ENCODE measurements around the gene RNF43. TPM values are rescaled to one million over a fixed set of nuclear protein-coding genes. Genes with fewer than 3 reads are reported as not detected.

Gene RNF43
- total RNA-seq, 4 donors from 2014 or later = 31.9 to 84.2 (median 38.2) TPM

GRCh38 chr17:58412961-58413586, 4.3 kb downstream of the RNF43 start:
- intact Hi-C loops (cut with DNase I; ENCODE audit: low total_unique reads) (no loop called here), in situ Hi-C loops (cut with MboI; ENCODE audit: low pct_ligation_motif_present in 1 of 4, low pct_unique_long_range_greater_than_20kb in 1 of 4, low sequenced_read_pairs in 3 of 4) (loop anchor here in 2 of 4 donors (10.0 kb wide), 3 partner anchors 48 to 98 kb away; partner anchors contain the start of gene SUPT4H1 (in 1 of the 2))
- DNase-seq = no peak
- peak overlapping the region in 3 of 4 donors; percentile 32 to 53 (median 39) for H3K4me3 ChIP-seq
- no peaks in the 10 kb centered on the region for H3K36me3 ChIP-seq
- H3K4me1 ChIP-seq = peaks cover 0 to 39% (median 12%) of the 10 kb centered on the region in 4 donors
- WGBS, 2 donors (ENCODE audit: low coverage in 1 of 2) = 39 to 47% methylated on average over 3 of the region's 3 CpGs
- TF ChIP-seq, protein P1, sequence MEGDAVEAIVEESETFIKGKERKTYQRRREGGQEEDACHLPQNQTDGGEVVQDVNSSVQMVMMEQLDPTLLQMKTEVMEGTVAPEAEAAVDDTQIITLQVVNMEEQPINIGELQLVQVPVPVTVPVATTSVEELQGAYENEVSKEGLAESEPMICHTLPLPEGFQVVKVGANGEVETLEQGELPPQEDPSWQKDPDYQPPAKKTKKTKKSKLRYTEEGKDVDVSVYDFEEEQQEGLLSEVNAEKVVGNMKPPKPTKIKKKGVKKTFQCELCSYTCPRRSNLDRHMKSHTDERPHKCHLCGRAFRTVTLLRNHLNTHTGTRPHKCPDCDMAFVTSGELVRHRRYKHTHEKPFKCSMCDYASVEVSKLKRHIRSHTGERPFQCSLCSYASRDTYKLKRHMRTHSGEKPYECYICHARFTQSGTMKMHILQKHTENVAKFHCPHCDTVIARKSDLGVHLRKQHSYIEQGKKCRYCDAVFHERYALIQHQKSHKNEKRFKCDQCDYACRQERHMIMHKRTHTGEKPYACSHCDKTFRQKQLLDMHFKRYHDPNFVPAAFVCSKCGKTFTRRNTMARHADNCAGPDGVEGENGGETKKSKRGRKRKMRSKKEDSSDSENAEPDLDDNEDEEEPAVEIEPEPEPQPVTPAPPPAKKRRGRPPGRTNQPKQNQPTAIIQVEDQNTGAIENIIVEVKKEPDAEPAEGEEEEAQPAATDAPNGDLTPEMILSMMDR (IDR thresholded peaks at IDR 0.05) = no peak
- TF ChIP-seq EP300 (IDR thresholded peaks at IDR 0.05; ENCODE audit: low read depth) = no peak
- TF ChIP-seq POLR2AphosphoS5 (IDR thresholded peaks at IDR 0.05) = no peak
- TF ChIP-seq POLR2A (IDR thresholded peaks at IDR 0.05) = no peak
- H3K27me3 ChIP-seq = no peaks in the 10 kb centered on the region
- H3K9me3 ChIP-seq = no peaks in the 10 kb centered on the region
- H3K27ac ChIP-seq = peak overlapping the region; percentile 23 to 91 (median 79)

GRCh38 chr17:58412064-58412703, 5.2 kb downstream of the RNF43 start:
- DNase-seq = no peak
- intact Hi-C loops (cut with DNase I; ENCODE audit: low total_unique reads) (no loop called here), in situ Hi-C loops (cut with MboI; ENCODE audit: low pct_ligation_motif_present in 1 of 4, low pct_unique_long_range_greater_than_20kb in 1 of 4, low sequenced_read_pairs in 3 of 4) (loop anchor here in 2 of 4 donors (10.0 kb wide), 3 partner anchors 47 to 97 kb away; partner anchors contain the start of gene SUPT4H1 (in 1 of the 2))
- Histone ChIP-seq H3K27me3 (no peaks in the 10 kb centered on the region), H3K4me3 (peak overlapping the region in 2 of 4 donors; percentile 39 to 53), H3K4me1 (peaks cover 0 to 38% (median 8%) of the 10 kb centered on the region in 4 donors), H3K9me3 (no peaks in the 10 kb centered on the region), H3K27ac (peak overlapping the region; percentile 1 to 91 (median 79)), H3K36me3 (no peaks in the 10 kb centered on the region)
- TF ChIP-seq POLR2A (IDR thresholded peaks at IDR 0.05) (no peak), EP300 (IDR thresholded peaks at IDR 0.05; ENCODE audit: low read depth) (no peak), POLR2AphosphoS5 (IDR thresholded peaks at IDR 0.05) (no peak)
- TF ChIP-seq, protein P1 (IDR thresholded peaks at IDR 0.05) = no peak
- WGBS, 2 donors (ENCODE audit: low coverage in 1 of 2) = 43 to 60% methylated on average over 1 of the region's 1 CpG

DNA sequence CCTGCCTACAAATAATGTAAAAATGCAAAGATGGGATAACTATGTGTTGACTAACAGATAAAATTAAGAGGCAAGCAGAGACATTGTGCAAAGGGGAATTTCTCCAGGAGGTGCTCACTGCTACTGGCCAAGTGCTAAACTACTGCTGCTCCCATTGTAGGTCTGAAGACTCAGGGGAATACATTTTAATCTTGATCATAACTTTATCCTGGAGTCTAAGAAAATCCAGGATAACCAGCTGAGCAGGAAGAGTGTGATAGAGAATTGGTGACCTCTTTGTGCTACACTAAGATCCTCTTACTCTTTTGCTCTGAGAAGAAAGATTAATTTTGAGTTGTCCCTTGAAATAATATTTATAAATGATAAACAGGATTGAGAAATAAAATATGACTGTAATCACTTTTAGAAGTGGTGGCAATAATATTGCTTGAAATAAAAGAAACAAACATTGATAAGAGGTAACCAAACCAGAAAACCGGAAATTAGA, 5.9 kb downstream of the RNF43 start:
- 43 to 49% methylated on average over 1 of the region's 1 CpG for WGBS, 2 donors (ENCODE audit: low coverage in 1 of 2)
- Histone ChIP-seq H3K4me1 (peaks cover 0 to 35% (median 8%) of the 10 kb centered on the region in 4 donors), H3K27ac (peak overlapping the region; percentile 1 to 91 (median 79)), H3K27me3 (no peaks in the 10 kb centered on the region), H3K9me3 (no peaks in the 10 kb centered on the region), H3K4me3 (no peak overlapping the region), H3K36me3 (no peaks in the 10 kb centered on the region)
- intact Hi-C loops (cut with DNase I; ENCODE audit: low total_unique reads) (no loop called here), in situ Hi-C loops (cut with MboI; ENCODE audit: low pct_ligation_motif_present in 1 of 4, low pct_unique_long_range_greater_than_20kb in 1 of 4, low sequenced_read_pairs in 3 of 4) (loop anchor here in 2 of 4 donors (10.0 kb wide), 3 partner anchors 47 to 97 kb away; partner anchors contain the start of gene SUPT4H1 (in 1 of the 2))
- TF ChIP-seq POLR2A (IDR thresholded peaks at IDR 0.05) (no peak), POLR2AphosphoS5 (IDR thresholded peaks at IDR 0.05) (no peak), EP300 (IDR thresholded peaks at IDR 0.05; ENCODE audit: low read depth) (no peak)
- TF ChIP-seq, protein P1 (IDR thresholded peaks at IDR 0.05) = no peak
- DNase-seq = no peak

DNA sequence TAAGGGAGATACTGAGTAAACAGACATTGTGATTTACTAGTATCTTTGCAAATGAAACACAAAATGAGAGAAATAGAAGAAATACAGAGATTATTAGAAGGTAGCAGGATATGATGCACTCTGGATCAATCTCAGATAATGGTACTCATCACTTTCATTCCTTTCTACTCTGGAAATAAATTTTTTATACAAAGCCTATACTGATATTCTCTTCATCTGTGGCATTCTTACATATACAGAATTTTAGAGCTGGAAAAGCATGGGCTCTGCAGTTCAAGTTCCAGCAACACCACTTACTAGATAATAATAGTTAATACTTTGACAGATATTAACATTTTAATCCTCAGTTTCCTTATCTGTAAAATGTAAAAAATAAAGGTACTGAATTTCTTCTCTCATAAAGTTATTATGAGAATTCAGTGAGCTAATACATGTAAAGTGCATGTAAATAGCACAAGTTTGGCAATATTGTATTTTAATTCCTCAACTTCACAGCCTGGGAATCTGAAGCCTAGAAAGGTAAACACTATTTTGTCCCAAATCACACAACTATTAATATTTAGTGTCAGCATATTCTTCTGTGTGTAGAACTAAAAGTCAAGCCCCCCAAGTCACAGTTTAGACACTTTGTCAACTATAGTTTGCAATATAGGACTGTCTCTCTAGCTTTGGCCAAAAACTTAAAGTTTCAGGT, 6.5 kb downstream of the RNF43 start:
- no peak for TF ChIP-seq EP300 (IDR thresholded peaks at IDR 0.05; ENCODE audit: low read depth)
- no peak for TF ChIP-seq POLR2A (IDR thresholded peaks at IDR 0.05)
- TF ChIP-seq, protein P1 (IDR thresholded peaks at IDR 0.05) = no peak
- TF ChIP-seq POLR2AphosphoS5 (IDR thresholded peaks at IDR 0.05) = no peak
- peak overlapping the region; percentile 1 to 91 (median 79) for H3K27ac ChIP-seq
- DNase-seq = no peak
- H3K9me3 ChIP-seq = no peaks in the 10 kb centered on the region
- H3K36me3 ChIP-seq = no peaks in the 10 kb centered on the region
- in situ Hi-C loops (cut with MboI; ENCODE audit: low pct_ligation_motif_present in 1 of 4, low pct_unique_long_range_greater_than_20kb in 1 of 4, low sequenced_read_pairs in 3 of 4) (loop anchor here in 2 of 4 donors (10.0 kb wide), 3 partner anchors 46 to 96 kb away; partner anchors contain the start of gene SUPT4H1 (in 1 of the 2)), intact Hi-C loops (cut with DNase I; ENCODE audit: low total_unique reads) (no loop called here)
- peaks cover 0 to 40% (median 8%) of the 10 kb centered on the region in 4 donors for H3K4me1 ChIP-seq
- H3K27me3 ChIP-seq = no peaks in the 10 kb centered on the region
- no peak overlapping the region for H3K4me3 ChIP-seq
